Measurements from ENCODE around the gene IFT81. TPM values are rescaled to one million over a fixed set of nuclear protein-coding genes. Genes with fewer than 3 reads are reported as not detected.

Gene IFT81
- total and polyA plus RNA-seq, 2 experiments from 2014 or later = 17.5 to 22.3 TPM

- TF ChIP-seq, protein P1, sequence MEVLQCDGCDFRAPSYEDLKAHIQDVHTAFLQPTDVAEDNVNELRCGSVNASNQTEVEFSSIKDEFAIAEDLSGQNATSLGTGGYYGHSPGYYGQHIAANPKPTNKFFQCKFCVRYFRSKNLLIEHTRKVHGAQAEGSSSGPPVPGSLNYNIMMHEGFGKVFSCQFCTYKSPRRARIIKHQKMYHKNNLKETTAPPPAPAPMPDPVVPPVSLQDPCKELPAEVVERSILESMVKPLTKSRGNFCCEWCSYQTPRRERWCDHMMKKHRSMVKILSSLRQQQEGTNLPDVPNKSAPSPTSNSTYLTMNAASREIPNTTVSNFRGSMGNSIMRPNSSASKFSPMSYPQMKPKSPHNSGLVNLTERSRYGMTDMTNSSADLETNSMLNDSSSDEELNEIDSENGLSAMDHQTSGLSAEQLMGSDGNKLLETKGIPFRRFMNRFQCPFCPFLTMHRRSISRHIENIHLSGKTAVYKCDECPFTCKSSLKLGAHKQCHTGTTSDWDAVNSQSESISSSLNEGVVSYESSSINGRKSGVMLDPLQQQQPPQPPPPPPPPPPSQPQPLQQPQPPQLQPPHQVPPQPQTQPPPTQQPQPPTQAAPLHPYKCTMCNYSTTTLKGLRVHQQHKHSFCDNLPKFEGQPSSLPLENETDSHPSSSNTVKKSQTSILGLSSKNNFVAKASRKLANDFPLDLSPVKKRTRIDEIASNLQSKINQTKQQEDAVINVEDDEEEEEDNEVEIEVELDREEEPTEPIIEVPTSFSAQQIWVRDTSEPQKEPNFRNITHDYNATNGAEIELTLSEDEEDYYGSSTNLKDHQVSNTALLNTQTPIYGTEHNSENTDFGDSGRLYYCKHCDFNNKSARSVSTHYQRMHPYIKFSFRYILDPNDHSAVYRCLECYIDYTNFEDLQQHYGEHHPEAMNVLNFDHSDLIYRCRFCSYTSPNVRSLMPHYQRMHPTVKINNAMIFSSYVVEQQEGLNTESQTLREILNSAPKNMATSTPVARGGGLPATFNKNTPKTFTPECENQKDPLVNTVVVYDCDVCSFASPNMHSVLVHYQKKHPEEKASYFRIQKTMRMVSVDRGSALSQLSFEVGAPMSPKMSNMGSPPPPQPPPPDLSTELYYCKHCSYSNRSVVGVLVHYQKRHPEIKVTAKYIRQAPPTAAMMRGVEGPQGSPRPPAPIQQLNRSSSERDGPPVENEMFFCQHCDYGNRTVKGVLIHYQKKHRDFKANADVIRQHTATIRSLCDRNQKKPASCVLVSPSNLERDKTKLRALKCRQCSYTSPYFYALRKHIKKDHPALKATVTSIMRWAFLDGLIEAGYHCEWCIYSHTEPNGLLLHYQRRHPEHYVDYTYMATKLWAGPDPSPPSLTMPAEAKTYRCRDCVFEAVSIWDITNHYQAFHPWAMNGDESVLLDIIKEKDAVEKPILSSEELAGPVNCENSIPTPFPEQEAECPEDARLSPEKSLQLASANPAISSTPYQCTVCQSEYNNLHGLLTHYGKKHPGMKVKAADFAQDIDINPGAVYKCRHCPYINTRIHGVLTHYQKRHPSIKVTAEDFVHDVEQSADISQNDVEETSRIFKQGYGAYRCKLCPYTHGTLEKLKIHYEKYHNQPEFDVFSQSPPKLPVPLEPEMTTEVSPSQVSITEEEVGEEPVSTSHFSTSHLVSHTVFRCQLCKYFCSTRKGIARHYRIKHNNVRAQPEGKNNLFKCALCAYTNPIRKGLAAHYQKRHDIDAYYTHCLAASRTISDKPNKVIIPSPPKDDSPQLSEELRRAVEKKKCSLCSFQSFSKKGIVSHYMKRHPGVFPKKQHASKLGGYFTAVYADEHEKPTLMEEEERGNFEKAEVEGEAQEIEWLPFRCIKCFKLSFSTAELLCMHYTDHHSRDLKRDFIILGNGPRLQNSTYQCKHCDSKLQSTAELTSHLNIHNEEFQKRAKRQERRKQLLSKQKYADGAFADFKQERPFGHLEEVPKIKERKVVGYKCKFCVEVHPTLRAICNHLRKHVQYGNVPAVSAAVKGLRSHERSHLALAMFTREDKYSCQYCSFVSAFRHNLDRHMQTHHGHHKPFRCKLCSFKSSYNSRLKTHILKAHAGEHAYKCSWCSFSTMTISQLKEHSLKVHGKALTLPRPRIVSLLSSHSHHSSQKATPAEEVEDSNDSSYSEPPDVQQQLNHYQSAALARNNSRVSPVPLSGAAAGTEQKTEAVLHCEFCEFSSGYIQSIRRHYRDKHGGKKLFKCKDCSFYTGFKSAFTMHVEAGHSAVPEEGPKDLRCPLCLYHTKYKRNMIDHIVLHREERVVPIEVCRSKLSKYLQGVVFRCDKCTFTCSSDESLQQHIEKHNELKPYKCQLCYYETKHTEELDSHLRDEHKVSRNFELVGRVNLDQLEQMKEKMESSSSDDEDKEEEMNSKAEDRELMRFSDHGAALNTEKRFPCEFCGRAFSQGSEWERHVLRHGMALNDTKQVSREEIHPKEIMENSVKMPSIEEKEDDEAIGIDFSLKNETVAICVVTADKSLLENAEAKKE (CRISPR knock-in tag; IDR thresholded peaks at IDR 0.05) = no peak
- TF ChIP-seq EZH2phosphoT487 (IDR thresholded peaks at IDR 0.05; ENCODE audit: unreplicated experiment) (no peak), ZNF114 (CRISPR knock-in tag; IDR thresholded peaks at IDR 0.05) (no peak), CREB1 (CRISPR knock-in tag; IDR thresholded peaks at IDR 0.05; ENCODE audit: low read depth) (no peak), ZNF331 (CRISPR knock-in tag; IDR thresholded peaks at IDR 0.05; ENCODE audit: low read depth) (no peak)
- TF ChIP-seq, protein P2, sequence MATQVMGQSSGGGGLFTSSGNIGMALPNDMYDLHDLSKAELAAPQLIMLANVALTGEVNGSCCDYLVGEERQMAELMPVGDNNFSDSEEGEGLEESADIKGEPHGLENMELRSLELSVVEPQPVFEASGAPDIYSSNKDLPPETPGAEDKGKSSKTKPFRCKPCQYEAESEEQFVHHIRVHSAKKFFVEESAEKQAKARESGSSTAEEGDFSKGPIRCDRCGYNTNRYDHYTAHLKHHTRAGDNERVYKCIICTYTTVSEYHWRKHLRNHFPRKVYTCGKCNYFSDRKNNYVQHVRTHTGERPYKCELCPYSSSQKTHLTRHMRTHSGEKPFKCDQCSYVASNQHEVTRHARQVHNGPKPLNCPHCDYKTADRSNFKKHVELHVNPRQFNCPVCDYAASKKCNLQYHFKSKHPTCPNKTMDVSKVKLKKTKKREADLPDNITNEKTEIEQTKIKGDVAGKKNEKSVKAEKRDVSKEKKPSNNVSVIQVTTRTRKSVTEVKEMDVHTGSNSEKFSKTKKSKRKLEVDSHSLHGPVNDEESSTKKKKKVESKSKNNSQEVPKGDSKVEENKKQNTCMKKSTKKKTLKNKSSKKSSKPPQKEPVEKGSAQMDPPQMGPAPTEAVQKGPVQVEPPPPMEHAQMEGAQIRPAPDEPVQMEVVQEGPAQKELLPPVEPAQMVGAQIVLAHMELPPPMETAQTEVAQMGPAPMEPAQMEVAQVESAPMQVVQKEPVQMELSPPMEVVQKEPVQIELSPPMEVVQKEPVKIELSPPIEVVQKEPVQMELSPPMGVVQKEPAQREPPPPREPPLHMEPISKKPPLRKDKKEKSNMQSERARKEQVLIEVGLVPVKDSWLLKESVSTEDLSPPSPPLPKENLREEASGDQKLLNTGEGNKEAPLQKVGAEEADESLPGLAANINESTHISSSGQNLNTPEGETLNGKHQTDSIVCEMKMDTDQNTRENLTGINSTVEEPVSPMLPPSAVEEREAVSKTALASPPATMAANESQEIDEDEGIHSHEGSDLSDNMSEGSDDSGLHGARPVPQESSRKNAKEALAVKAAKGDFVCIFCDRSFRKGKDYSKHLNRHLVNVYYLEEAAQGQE (IDR thresholded peaks at IDR 0.05; ENCODE audit: unreplicated experiment) = no peak
Measured at GRCh38 chr12:110126557-110126956, 2.4 kb downstream of the IFT81 start (continued).

Data from GM23338 (cell line).